ENCODE results near the gene ZSCAN22.
"Not testable (repeated sequence)": the region's sequence is repeated elsewhere in the genome, so short reads cannot be mapped to it uniquely, and the experiment has no call there.

ZSCAN22 gene

DNA sequence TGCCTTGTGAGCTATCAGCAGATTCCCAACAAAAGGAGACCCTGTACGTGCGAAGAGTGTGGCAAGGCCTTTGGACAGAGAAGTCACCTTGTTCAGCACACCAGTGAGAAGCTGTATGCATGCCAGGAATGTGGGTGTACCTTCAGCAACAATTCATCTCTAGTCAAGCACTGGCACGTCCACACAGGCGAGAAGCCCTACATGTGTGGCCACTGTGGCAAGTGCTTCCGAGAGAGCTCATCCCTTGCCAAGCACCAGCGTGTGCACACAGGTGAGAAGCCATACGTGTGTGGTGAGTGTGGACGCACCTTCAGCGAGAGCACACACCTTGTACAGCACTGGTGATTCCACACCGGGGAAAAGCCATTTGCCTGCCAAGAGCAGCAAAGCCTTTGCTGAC, 7.6 kb upstream of the ZSCAN22 start:
- no peak for DNase-seq

DNA sequence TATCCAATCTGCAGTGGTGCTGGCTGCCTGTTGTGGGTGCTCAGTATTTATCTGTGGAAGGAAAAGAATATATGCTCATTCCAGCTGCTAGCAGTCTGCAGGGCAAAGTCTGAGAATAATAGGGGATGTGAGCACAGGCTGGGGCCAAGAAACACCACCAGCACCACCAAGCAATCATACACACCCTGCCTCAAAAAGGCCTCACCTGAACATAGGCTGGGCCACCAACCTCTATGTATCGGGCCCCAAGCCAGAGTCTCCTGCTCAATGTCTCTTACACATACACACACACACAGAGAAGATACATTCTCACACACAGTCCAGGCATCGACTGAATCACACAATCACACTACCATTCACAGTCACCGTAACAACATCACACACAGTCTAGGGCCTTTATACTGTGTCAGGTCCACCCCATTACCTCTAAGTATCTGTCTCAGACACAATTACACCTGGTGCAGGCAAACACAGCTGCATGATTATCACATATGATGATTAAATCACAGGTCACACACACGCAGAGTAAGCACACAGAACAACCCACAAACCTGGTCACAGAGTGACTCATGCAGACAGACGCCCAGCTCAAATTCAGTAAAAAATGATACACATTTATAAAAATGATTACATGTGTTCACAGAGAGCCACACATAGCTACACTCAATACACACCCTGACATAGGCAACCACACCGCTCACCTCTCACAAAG, 1.3 kb upstream of the ZSCAN22 start:
- DNase-seq, result no peak

DNA sequence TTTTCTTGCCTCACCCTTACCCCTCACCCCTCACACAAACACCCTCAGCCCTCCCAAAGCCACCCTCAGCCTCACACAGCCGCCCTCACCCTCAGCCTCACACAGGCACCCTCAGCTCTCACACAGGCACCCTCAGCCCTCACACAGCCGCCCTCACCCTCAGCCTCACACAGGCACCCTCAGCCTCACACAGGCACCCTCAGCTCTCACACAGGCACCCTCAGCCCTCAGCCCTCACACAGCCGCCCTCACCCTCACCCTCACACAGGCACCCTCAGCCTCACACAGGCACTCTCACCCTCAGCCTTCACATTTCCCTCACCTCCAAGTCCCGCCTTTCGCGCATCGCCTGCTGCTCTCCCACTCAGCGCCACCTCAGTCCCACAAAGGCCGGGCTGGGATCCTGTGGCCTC, 287 bp upstream of the ZSCAN22 start:
- DNase-seq, result no peak

DNA sequence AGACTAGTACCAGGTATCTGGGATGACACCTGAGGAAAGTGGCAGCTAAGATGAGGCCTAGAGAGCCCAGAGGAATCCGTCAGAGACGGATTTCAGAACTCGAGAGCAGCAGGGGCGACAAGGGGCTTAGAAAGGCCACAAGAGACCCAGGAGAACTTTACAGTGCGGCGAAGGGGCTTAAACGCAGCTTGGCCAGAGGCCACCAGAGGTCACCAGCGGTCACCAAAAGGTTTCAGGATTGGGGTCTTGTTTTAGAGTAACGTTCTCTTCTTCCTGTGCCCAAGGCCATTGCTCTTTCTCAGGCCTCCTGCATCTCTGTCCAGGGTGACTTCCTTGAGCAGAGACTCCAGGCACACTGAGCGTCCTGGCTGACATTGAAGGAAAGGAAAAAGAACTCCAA, 2.2 kb downstream of the ZSCAN22 start:
- no peak for DNase-seq

DNA sequence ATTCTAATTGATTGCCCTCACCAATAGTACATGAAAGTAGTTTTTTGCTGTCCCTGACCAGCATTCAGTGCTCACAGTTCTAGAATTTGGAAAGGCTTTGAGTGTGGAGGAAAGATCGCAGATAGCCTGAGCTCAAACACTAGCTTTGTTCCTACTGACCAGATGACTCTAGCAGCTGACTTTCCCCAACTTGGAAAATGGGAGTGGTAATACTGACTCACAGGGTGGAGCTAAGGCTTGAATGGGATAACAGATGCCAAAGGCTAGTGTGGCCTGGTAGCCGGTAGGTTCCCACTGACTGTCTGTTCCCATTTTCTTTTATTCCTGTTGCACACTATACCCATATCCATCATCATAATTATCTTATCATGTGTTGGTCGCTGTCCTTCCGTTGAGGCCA, 3.7 kb downstream of the ZSCAN22 start:
- no peak for DNase-seq

DNA sequence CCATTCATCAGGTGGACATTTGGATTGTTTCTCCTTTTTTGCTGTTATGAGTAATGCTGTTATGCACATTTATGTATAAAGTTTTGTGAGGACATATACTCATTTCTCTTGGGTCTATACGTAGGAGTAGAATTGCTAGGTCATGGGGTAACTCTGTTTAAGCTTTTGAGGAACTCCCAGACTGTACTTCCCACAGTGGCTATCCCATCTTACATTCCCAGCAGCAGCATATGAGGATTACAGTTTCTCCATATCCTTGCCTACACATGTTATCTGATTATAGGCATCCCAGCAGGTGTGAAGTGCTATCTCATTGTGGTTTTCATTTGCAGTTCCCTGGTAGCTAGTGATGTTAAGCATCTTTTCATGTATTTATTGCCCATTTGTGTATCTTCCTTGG, 5.9 kb downstream of the ZSCAN22 start:
- no peak for DNase-seq

DNA sequence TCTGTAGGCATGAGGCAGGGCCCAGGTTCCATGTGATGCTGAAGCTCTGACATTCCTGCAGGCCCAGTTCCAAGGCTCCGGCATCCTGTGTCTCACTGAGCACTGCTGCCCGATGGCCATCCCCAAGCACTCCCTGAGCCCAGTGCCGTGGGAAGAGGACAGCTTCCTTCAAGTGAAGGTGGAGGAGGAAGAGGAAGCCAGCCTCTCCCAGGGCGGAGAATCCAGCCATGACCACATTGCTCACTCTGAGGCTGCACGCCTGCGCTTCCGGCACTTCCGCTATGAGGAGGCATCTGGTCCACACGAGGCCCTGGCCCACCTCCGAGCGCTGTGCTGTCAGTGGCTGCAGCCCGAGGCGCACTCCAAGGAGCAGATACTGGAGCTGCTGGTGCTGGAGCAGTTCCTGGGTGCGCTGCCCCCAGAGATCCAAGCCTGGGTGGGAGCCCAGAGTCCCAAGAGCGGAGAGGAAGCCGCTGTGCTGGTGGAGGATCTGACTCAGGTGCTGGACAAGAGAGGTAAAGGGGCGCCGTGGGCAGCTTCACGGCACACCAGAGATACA, 8.0 kb downstream of the ZSCAN22 start:
- DNase-seq, result no peak

DNA sequence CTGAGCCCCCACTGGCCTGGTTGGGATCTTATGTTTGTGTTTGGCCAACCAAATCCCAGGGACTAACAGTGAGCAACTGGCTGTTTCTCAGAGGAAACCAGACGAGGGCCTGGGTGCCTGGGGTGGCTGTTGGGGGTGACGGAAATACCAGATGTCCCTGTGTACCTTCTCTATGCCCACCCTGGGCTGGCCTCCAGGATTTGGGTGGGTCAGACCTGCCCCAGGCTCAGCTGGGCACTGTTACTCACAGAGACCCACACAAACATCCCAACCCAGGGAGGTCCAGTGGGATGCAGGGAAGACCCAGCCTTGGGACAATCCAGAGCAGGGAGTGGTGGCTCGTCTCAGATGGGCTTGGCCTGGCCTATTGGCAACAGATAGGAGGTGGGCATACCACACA, 8.8 kb downstream of the ZSCAN22 start:
- DNase-seq, result no peak

DNA sequence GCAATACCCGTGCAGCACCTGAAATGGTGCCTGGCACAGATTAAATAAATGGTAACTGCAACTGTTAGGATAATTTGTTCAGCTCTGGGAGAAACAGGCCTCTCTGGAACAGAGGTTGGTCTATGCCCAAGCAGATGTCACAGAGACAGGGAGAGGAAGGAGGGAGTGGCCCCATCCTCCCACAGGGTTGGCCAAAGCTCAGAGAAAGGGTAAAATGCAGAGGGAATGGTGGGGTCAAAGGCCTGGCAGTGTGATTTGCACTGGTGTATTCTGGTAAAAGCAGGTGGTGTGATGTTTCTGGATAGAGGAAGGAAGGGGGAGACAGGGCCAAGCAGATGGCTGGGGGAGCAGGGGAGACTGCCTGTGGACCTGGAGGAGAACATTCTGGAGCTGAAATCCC, 9.4 kb downstream of the ZSCAN22 start:
- DNase-seq, result no peak

DNA sequence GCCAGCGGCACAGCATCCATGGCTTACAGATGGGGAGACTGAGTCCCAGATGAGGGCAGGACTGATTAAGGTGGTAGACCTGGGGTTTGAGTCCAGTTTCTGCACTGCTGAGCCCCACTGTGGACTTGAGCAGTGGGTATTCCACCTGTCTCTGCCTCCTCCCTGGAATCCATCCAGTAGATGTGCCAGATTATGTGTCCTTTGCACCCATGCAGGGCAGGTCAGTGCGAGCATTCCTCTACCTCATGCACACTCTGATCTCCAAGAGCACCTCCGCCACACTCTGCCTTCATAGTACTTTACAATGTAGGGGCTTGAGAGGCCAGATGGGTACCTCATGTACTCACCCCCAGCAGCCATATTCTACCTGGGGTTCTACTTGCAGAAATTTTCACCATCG, 10.0 kb downstream of the ZSCAN22 start:
- DNase-seq, result no peak

DNA sequence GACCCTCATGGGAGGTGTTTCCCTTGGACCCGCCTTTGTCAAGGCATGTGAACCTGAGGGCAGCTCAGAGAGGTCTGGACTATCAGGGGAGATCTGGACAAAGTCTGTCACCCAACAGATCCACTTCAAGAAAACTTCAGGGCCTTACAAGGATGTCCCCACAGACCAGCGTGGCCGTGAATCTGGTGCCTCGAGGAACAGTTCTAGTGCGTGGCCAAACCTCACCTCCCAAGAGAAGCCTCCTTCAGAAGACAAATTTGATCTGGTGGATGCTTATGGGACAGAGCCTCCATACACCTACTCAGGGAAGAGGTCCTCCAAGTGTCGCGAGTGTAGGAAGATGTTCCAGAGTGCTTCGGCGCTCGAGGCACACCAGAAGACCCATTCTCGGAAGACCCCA, 11.5 kb downstream of the ZSCAN22 start:
- DNase-seq, result no peak

DNA sequence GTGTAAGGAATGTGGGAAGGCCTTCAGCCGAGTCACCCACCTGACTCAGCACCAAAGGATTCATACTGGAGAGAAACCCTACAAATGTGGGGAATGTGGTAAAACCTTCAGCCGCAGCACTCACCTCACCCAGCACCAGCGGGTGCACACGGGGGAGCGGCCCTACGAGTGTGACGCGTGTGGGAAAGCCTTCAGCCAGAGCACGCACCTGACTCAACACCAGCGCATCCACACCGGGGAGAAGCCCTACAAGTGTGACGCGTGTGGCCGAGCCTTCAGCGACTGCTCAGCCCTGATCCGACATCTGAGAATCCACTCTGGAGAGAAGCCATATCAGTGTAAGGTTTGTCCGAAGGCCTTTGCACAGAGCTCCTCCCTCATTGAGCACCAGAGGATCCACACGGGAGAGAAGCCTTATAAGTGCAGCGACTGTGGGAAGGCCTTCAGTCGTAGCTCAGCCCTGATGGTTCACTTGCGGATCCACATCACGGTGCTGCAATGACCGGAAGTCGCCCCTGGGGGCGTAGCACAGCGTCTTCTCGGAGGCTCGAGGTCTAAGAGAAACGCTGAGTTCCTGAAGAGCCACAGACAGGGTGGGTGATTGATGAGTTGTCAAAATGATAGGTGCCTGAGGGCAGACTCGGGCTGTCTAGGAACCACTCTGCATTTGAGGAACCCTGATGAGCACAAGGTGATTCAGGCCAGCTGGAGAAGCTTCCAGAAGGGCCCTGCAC, 12.2 kb downstream of the ZSCAN22 start:
- no peak for DNase-seq

DNA sequence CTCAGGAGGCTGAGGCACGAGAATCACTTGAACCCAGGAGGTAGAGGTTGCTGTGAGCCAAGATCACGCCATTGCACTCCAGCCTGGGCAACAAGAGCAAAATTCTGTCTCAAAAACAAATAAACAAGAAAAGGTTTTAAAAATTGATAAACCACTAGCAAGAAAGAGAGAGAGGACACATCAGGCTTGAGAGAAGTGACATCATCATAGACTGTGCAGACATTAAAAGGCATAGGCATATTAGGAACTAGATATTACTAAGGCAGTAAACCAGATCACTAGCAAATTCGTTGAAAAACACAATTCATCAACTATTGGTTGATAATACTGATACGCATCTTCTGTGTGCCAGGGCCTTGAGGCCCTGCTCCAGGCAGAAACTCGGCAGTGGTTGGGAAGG, 18.8 kb downstream of the ZSCAN22 start:
- no peak for DNase-seq

DNA sequence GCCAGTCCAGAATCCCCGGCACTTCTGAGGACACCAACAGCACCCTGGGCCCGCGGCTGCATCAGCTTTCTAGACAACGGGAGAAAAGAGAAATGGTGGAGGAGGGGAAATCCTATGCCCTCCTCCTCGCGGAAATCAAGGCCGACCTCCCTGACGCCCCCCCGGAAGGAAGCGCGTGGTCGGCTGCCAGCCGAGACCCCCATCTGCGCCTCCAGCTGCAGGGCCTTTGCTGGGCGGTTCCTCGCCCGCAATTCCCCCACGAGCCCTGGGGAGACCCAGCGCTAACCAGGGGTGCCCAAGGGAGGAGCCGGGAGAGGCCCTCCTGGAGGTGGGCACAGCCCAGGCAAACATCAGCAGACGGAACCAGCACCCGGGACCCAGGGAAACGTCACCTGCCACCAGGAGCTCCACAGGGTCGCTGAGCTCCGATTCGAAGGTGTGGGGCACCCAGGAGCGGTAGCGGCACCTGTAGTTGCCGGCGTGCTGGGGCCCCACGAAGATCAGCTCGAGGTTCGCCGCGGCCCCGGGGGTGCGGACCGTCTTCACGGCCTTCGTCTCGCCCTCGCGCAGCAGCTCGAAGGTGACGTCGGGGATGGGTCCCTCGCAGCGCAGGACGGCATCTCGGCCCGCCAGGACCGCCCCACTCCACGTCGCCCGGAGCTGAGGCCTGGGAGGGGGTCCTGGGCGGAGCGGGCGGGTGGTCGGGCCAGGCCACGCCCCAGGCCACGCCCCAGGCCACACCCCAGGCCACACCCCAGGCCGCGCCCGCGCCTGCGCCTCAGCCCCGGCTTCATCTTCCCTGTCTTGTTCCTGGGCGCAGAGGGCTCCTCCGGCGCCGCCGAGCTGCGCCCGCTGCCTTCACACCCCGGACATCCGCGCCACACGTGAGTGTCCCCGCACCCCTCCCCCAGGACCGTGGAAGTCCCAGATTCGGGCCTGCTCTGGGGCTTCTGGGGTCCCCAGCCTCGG, 20.5 kb downstream of the ZSCAN22 start:
- no peak for DNase-seq

DNA sequence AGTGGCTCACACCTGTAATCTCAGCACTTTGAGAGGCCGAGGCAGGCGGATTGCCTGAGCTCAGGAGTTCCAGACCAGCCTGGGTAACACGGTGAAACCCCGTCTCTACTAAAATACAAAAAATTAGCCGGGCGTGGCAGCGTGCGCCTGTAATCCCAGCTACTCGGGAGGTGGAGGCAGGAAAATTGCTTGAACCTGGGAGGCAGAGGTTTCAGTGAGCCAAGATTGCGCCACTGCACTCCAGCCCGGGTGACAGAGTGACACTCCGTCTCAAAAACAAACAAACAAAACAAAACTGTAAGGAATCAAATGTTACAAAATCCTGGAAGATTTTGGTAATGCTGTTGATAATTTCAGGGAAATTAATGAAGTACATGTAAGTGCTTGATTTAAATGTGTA, 21.3 kb downstream of the ZSCAN22 start:
- not testable (repeated sequence) for DNase-seq

DNA sequence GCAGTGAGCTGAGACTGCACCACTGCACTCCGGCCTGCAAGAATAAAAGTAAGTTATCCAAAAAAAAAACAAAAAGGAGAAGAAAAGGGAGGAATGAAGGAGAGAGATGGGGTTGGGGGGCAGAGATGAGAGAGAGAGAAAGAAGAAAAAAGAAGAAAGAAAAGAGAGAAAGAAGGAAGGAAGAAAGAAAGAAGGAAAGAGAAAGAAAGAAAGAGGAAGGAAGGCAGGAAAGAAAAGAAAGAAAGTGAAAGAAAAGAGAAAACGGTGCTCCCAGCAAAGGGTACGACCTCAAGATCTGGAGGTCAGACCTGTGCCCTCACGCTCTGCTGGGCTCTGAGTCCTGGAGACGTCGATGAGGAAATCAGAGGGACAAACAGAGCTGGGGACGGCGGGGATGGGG, 22.8 kb downstream of the ZSCAN22 start:
- DNase-seq, result no peak

DNA sequence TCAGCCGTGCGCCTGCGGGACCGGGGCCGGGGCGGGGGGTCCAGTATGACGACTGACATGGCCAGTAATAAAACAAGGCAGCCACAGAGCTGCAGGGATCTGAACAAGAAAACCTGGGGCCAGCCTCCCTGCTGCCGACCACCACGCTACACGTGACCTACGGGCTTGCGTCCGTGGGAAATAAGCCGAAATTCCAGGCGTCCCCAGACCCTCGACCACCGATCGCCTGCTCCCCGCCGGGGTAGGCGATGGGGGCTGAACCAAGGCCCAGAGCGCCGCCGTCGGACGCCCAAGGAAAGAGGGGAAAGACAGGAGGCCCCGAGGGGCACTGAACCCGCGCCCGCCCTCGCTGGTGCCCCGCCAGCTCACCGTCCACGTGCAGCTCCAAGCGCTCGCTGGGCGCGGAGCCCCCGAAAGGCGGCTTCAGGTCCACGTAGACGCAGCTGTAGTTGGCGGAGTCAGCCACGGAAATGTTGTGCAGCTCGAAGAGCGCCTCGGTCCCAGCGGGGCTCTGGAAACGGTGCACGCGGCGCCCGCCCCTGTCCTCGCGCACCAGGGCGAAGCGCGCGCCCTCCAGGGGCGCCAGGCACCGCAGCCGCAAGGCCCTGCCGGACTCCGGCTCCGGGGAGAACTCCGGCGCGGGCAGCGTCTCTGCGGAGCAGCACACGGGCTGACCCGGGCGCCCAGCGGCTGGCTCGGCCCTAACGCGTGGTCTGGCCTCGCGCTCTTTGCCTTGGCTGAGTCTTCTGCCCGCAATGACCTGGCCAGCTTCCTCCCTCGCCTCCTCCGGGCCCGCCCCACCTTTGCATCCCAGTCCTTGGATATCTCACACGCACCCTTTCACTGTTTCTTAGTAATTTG, 23.4 kb downstream of the ZSCAN22 start:
- DNase-seq, result no peak

DNA sequence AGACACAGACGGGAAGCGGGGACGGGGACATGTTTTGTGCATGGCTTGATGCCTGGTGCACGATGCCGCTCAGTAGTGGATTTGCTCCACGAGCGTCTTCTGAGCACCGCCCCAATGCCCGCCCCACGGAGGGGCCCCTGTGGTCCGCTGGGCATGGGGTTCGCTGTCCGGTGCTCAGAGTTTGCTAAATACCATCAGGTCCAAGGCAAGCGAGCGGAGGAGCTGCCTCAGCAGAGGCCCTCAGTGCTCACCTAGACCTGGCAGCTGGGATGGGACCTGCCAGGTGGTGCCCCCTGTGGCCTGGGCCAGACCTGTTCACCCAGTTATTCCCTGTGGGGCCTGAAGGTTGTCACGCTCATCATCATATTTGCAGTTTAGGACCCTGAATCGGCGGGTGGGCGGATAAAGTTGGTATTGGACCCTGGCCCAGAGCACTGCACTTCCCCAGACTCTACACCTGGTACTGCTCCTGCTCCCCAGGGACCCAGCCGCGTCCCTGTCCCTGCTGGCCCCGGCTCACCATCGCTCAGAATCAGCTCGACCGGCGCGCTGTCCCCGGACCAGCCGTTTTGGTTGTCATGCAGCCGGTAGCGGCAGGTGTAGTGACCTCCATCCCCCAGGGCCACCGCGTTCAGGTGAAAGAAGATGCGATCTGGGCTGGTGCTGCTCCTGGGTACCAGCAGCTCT, 24.2 kb downstream of the ZSCAN22 start:
- no peak for DNase-seq

DNA sequence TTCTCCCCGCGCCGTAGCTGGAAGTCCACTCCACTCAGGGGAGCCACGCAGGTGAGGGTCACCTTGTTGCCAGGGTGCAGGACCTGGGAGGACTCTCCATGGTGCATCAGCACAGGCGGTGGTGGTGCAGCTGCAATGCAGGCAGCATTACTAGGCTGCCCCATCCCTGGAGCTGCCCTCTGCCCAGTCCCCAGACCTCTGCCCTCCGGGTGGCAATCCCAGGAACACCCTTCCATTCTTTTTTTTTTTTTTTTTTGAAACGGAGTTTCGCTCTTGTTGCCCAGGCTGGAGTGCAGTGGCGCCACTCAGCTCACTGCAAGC, 24.7 kb downstream of the ZSCAN22 start:
- DNase-seq, result no peak

DNA sequence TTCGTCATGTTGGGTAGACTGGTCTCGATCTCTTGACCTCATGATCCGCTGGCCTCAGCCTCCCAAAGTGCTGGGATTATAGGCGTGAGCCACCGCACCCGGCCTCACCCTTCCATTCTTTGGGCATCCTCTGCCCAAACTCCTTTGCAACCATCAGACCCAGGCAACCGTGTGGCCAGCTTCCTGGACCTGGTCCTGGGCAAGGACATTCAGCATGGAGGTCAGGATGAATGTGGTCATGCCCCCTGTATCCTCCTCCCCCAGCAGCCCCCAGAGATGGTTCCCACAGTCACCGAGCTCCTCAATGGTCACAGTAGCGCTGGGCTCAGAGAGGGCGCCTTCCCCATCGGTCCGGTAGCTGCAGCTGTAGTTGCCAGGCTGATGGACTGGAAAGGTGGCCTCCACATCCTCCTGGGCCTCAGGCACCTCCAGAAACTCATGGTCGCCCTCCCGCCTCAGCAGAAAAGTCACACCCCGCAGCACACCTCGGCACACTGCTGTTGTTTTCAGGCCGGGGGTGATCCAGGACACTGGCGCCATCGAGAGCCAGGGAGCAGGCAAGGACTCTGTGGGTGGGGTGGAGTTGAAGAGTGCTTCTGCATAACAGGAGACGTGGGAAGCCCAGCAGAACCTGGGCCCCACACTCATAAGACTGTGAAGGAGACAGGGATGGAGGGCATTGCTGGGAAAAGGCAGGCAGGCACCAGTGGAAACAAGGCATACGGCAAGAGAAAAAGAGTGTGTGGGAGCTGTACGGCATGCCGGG, 25.4 kb downstream of the ZSCAN22 start:
- DNase-seq, result no peak
